Brain microvascular endothelial cell (primary cell): ENCODE results near the gene CADM1.

Source experiments
- DNase-seq: peaks from one replicate; pipeline ENCODE4 v3.0.0-alpha.2; 2020
- H3K27ac ChIP-seq: fragments of 250-450 bp; sonication (Bioruptor Pico); 2 replicates; pipeline ENCODE4 v1.5.1; 2020; ENCODE audit warnings: mild to moderate bottlenecking, moderate library complexity
- H3K27me3 ChIP-seq: fragments of 250-450 bp; sonication (Bioruptor Pico); replicated peaks from 2 replicates; pipeline ENCODE4 v1.5.1; 2020; ENCODE audit warnings: mild to moderate bottlenecking
- H3K36me3 ChIP-seq: fragments of 250-450 bp; sonication (Bioruptor Pico); replicated peaks from 2 replicates; pipeline ENCODE4 v1.5.1; 2020; ENCODE audit warnings: mild to moderate bottlenecking
- H3K4me3 ChIP-seq: 2 replicates; pipeline ENCODE4 v1.5.1; 2011; ENCODE audit warnings: low read depth, mild to moderate bottlenecking, control low read depth, low read length, moderate library complexity
- CTCF ChIP-seq: IDR thresholded peaks from 2 replicates; pipeline ENCODE4 v1.5.1; 2011; ENCODE audit warnings: low read depth, mild to moderate bottlenecking, moderate library complexity, low read length, control low read depth, inconsistent platforms; ENCODE audit errors: missing control alignments
- in situ Hi-C: cut with HindIII; loops from 2 replicates; pipeline ENCODE4 v1.10.0; 2017; ENCODE audit warnings: low sequenced_read_pairs, low pct_ligation_motif_present

Gene CADM1

GRCh38 chr11:115522302-115522701 lies 18.1 kb upstream of the CADM1 start:
- Histone ChIP-seq H3K27me3 (no peaks in the 10 kb centered on the region), H3K36me3 (no peaks in the 10 kb centered on the region), H3K4me3 (no peak overlapping the region), H3K27ac (no peak overlapping the region)
- in situ Hi-C loops, result no loop called here
- no peak for TF ChIP-seq CTCF
- DNase-seq, result no peak

- Histone ChIP-seq H3K27ac (no peak overlapping the region), H3K36me3 (no peaks in the 10 kb centered on the region), H3K27me3 (no peaks in the 10 kb centered on the region), H3K4me3 (no peak overlapping the region)
- TF ChIP-seq CTCF, result no peak
- DNase-seq, result no peak
- in situ Hi-C loops, result no loop called here
Observed at GRCh38 chr11:115521825-115522224, 17.6 kb upstream of the CADM1 start.

- Histone ChIP-seq H3K36me3 (no peaks in the 10 kb centered on the region), H3K27me3 (no peaks in the 10 kb centered on the region), H3K27ac (no peak overlapping the region), H3K4me3 (no peak overlapping the region)
- TF ChIP-seq CTCF, result no peak
- in situ Hi-C loops, result no loop called here
- no peak for DNase-seq
Observed at GRCh38 chr11:115518983-115519628, 14.9 kb upstream of the CADM1 start.

GRCh38 chr11:115515647-115516395 lies 11.6 kb upstream of the CADM1 start:
- Histone ChIP-seq H3K27me3 (no peaks in the 10 kb centered on the region), H3K4me3 (no peak overlapping the region), H3K27ac (no peak overlapping the region), H3K36me3 (no peaks in the 10 kb centered on the region)
- TF ChIP-seq CTCF, result no peak
- no peak for DNase-seq
- in situ Hi-C loops, result no loop called here

- no peak overlapping the region for H3K27ac ChIP-seq
- H3K36me3 ChIP-seq, result no peaks in the 10 kb centered on the region
- no peak for TF ChIP-seq CTCF
- DNase-seq, result no peak
- in situ Hi-C loops, result no loop called here
- H3K27me3 ChIP-seq, result peaks cover 32% of the 10 kb centered on the region
- no peak overlapping the region for H3K4me3 ChIP-seq
Observed at GRCh38 chr11:115506954-115507675, 2.9 kb upstream of the CADM1 start.
